Measurements from ENCODE around the gene MCC.
"Not testable (repeated sequence)": the region's sequence is repeated elsewhere in the genome, so short reads cannot be mapped to it uniquely, and the experiment has no call there.

MCC gene

DNA sequence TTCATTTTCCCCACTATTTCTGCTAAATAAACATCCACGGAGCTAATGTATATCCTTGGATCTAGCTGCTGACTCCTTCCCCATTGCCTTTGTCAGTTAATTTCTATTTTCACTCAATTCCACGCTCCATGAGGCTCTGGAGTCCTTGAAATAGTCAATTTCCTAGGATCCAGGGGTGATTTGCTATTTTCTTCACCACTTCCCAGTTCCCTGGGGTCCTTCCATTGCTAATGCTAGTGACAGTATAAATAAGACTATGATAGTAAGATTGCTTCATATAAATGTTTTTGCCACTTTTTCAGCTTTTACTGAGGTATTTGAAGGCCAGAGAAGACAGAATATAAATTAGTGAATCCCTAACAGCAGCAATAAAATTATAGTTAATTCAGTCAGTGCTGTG is 66.6 kb downstream of the MCC start:
- no peaks in the 10 kb centered on the region for H3K4me1 ChIP-seq (ENCODE audit: control insufficient read depth in 1 of 2, insufficient read depth in 2 of 2, low read length in 2 of 2)
- no peak overlapping the region for H3K27ac ChIP-seq (ENCODE audit: low read length)
- no peaks in the 10 kb centered on the region for H3K9me3 ChIP-seq (ENCODE audit: control insufficient read depth in 1 of 2, low read length in 2 of 2)

DNA sequence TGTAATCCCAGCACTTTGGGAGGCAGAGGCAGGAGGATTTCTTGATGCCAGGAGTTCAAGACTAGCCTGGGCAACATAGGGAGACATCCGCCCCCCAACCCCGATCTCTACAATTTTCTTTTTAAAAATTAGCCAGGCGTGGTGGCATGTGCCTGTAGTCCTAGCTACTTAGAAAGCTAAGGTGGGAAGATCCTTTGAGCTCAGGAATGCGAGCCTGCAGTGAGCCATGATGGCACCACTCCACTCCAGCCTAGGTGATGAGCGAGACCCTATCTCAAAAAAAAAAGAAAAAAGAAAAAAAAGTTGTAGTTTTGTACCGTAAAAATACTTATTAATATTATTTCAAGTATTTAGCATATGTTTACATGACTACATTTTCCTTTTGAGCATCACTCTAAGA is 82.7 kb downstream of the MCC start:
- Histone ChIP-seq H3K9me3 (ENCODE audit: control insufficient read depth in 1 of 2, low read length in 2 of 2) (no peaks in the 10 kb centered on the region), H3K4me3 (ENCODE audit: low read depth in 1 of 2, low read length in 2 of 2) (no peak overlapping the region), H3K36me3 (ENCODE audit: control insufficient read depth in 1 of 2, insufficient read depth in 2 of 2, low read length in 2 of 2) (no peaks in the 10 kb centered on the region), H3K27ac (ENCODE audit: low read length) (no peak overlapping the region), H3K4me1 (ENCODE audit: control insufficient read depth in 1 of 2, insufficient read depth in 2 of 2, low read length in 2 of 2) (no peaks in the 10 kb centered on the region), H3K27me3 (ENCODE audit: low read depth, low read length) (no peaks in the 10 kb centered on the region)

More for the DNA sequence above, 66.6 kb downstream of the MCC start:
- Histone ChIP-seq H3K36me3 (ENCODE audit: control insufficient read depth in 1 of 2, insufficient read depth in 2 of 2, low read length in 2 of 2) (no peaks in the 10 kb centered on the region), H3K4me3 (ENCODE audit: low read depth in 1 of 2, low read length in 2 of 2) (no peak overlapping the region), H3K27me3 (ENCODE audit: low read depth, low read length) (no peaks in the 10 kb centered on the region)

DNA sequence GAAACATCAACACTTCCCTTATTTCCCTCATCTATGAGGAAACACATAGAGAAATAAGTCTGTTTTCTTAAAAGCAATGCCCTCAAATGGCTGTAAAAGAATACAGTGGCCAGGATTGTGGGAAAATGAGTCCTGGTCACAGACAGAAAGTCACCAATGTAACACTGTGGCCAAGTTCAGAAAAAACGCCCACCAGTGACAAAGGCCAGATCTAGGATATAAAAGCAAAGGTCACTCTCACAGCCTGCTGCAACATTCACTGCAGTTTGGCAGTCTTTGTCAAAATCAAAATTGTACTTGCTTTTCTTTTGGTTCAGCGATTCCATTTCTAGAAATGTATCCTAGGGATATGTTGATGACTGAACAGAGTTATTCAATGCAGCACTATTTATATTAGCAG is 84.0 kb downstream of the MCC start:
- Histone ChIP-seq H3K9me3 (ENCODE audit: control insufficient read depth in 1 of 2, low read length in 2 of 2) (no peaks in the 10 kb centered on the region), H3K4me3 (ENCODE audit: low read depth in 1 of 2, low read length in 2 of 2) (no peak overlapping the region)

DNA sequence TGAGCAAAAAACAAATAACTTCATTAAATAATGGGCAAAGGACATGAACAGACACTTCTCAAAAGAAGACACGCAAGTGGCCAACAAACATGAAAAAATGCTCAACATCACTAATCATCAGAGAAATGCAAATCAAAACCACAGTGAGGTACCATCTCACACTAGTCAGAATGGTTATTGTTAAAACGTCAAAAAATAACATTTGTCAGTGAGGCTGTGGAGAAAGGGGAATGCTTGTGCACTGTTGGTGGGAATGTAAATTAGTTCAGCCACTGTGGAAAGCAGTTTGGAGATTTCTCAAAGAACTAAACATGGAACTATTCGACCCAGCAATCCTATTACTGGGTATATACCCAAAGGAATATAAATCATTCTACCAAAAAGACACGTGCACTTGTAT is 90.3 kb downstream of the MCC start:
- H3K4me3 ChIP-seq (ENCODE audit: low read depth in 1 of 2, low read length in 2 of 2); H3K9me3 ChIP-seq (ENCODE audit: control insufficient read depth in 1 of 2, low read length in 2 of 2); H3K36me3 ChIP-seq (ENCODE audit: control insufficient read depth in 1 of 2, insufficient read depth in 2 of 2, low read length in 2 of 2); H3K4me1 ChIP-seq (ENCODE audit: control insufficient read depth in 1 of 2, insufficient read depth in 2 of 2, low read length in 2 of 2); H3K27ac ChIP-seq (ENCODE audit: low read length); H3K27me3 ChIP-seq (ENCODE audit: low read depth, low read length): not testable (repeated sequence)

More for the DNA sequence above, 84.0 kb downstream of the MCC start:
- no peak overlapping the region for H3K27ac ChIP-seq (ENCODE audit: low read length)
- no peaks in the 10 kb centered on the region for H3K27me3 ChIP-seq (ENCODE audit: low read depth, low read length)
- H3K36me3 ChIP-seq (ENCODE audit: control insufficient read depth in 1 of 2, insufficient read depth in 2 of 2, low read length in 2 of 2), result no peaks in the 10 kb centered on the region
- no peaks in the 10 kb centered on the region for H3K4me1 ChIP-seq (ENCODE audit: control insufficient read depth in 1 of 2, insufficient read depth in 2 of 2, low read length in 2 of 2)

DNA sequence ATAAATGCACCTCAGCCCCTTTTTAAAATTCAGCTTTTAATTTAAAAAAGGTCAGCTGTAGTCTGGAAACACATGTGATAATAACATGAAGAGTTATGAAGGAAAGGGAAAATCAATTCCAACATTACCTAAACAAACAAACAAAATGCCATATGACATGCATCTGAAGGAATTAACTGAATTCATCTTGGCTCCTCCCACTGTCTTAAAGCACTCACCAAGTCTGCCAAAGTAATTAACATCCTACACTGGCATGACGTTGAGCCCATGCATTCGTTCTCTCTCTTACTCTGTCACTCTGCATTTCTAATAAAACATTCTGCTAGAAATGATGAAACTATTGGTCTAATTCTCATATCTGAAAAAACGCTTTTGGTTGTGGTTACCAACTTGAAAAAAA is 91.2 kb downstream of the MCC start:
- Histone ChIP-seq H3K4me1 (ENCODE audit: control insufficient read depth in 1 of 2, insufficient read depth in 2 of 2, low read length in 2 of 2) (no peaks in the 10 kb centered on the region), H3K4me3 (ENCODE audit: low read depth in 1 of 2, low read length in 2 of 2) (no peak overlapping the region), H3K9me3 (ENCODE audit: control insufficient read depth in 1 of 2, low read length in 2 of 2) (no peaks in the 10 kb centered on the region), H3K27me3 (ENCODE audit: low read depth, low read length) (no peaks in the 10 kb centered on the region), H3K36me3 (ENCODE audit: control insufficient read depth in 1 of 2, insufficient read depth in 2 of 2, low read length in 2 of 2) (no peaks in the 10 kb centered on the region), H3K27ac (ENCODE audit: low read length) (no peak overlapping the region)

DNA sequence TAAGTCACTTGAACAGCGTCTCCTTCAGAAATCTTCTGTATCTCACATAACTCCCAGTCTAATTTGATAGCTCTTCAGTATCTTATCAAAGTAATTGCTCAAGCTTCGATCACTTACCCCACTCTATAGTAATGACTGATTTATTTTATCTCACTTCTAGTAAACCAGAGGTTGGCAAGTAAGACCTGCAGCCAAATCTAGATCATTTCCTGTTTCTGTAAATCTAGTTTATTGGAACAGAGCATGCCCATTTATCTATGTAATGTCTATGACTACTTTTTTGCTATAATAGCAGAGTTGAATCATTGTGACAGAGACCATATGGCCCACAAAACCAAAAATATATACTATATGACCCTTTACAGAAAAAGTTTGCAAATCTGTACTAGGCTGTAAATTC is 93.6 kb downstream of the MCC start:
- no peaks in the 10 kb centered on the region for H3K27me3 ChIP-seq (ENCODE audit: low read depth, low read length)
- H3K4me1 ChIP-seq (ENCODE audit: control insufficient read depth in 1 of 2, insufficient read depth in 2 of 2, low read length in 2 of 2), result no peaks in the 10 kb centered on the region
- no peaks in the 10 kb centered on the region for H3K36me3 ChIP-seq (ENCODE audit: control insufficient read depth in 1 of 2, insufficient read depth in 2 of 2, low read length in 2 of 2)
- H3K9me3 ChIP-seq (ENCODE audit: control insufficient read depth in 1 of 2, low read length in 2 of 2), result no peaks in the 10 kb centered on the region
- no peak overlapping the region for H3K4me3 ChIP-seq (ENCODE audit: low read depth in 1 of 2, low read length in 2 of 2)
- H3K27ac ChIP-seq (ENCODE audit: low read length), result no peak overlapping the region

DNA sequence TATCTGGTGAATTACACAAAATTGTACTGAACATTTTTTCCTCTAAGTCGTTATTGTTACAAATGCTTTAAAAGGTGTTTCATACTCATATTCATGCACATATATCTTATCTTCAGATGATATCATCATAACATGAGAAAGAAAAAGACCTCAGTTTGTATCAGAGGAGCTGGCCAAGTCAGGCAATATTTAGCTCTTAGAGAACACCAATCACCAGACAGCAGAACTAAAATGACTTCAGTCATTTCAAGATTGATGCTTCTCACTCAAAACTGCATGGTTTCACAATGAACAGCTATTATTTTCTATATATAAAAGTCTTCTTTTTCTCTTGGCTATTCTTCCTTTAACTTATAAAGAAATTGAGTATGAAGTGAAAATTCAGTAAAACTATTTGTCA is 98.0 kb downstream of the MCC start:
- H3K27me3 ChIP-seq (ENCODE audit: low read depth, low read length), result no peaks in the 10 kb centered on the region
- no peaks in the 10 kb centered on the region for H3K36me3 ChIP-seq (ENCODE audit: control insufficient read depth in 1 of 2, insufficient read depth in 2 of 2, low read length in 2 of 2)
- H3K4me1 ChIP-seq (ENCODE audit: control insufficient read depth in 1 of 2, insufficient read depth in 2 of 2, low read length in 2 of 2), result no peaks in the 10 kb centered on the region
- H3K27ac ChIP-seq (ENCODE audit: low read length), result no peak overlapping the region
- no peaks in the 10 kb centered on the region for H3K9me3 ChIP-seq (ENCODE audit: control insufficient read depth in 1 of 2, low read length in 2 of 2)
- no peak overlapping the region for H3K4me3 ChIP-seq (ENCODE audit: low read depth in 1 of 2, low read length in 2 of 2)

DNA sequence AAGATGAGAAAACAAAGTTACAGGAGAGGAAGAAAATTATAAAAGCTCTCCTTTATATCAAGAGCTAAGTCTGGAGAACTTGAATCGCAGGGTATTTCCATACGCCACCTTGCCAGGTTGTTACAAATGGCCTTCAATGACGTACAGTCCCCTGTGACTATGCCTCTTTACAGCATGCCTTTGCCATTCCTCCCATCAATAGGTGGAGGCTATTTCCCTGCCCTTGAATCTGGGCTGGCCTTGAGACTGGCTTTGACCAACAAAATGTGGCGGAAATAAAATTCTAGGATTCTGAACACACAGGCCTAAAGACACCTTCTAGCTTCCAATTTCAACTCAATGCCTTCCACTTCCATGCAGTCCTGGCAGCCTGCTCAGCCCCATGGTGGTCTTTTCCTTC is 99.1 kb downstream of the MCC start:
- H3K27me3 ChIP-seq (ENCODE audit: low read depth, low read length), result no peaks in the 10 kb centered on the region
- H3K4me1 ChIP-seq (ENCODE audit: control insufficient read depth in 1 of 2, insufficient read depth in 2 of 2, low read length in 2 of 2), result no peaks in the 10 kb centered on the region
- H3K36me3 ChIP-seq (ENCODE audit: control insufficient read depth in 1 of 2, insufficient read depth in 2 of 2, low read length in 2 of 2), result no peaks in the 10 kb centered on the region
- no peak overlapping the region for H3K4me3 ChIP-seq (ENCODE audit: low read depth in 1 of 2, low read length in 2 of 2)
- H3K9me3 ChIP-seq (ENCODE audit: control insufficient read depth in 1 of 2, low read length in 2 of 2), result no peaks in the 10 kb centered on the region
- H3K27ac ChIP-seq (ENCODE audit: low read length), result no peak overlapping the region

DNA sequence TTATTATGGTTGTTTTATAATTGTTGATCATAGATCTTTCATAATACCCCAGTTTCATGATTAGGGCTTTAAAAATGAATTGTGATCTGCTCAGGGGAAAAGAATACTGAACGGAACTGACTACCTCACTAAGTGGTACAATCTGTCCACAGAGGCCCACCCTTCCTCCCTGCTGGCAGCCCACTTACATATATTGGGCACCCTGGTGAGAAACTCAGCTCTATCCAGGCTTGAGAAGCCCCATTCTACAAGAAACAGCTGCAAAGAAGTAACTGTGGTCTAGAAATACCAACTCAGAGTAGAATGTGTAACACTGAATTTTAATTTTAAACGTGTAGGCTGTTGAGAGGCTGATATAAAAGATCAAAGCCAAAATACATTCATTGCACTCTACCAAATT is 100.4 kb downstream of the MCC start:
- no peaks in the 10 kb centered on the region for H3K9me3 ChIP-seq (ENCODE audit: control insufficient read depth in 1 of 2, low read length in 2 of 2)
- no peaks in the 10 kb centered on the region for H3K36me3 ChIP-seq (ENCODE audit: control insufficient read depth in 1 of 2, insufficient read depth in 2 of 2, low read length in 2 of 2)

DNA sequence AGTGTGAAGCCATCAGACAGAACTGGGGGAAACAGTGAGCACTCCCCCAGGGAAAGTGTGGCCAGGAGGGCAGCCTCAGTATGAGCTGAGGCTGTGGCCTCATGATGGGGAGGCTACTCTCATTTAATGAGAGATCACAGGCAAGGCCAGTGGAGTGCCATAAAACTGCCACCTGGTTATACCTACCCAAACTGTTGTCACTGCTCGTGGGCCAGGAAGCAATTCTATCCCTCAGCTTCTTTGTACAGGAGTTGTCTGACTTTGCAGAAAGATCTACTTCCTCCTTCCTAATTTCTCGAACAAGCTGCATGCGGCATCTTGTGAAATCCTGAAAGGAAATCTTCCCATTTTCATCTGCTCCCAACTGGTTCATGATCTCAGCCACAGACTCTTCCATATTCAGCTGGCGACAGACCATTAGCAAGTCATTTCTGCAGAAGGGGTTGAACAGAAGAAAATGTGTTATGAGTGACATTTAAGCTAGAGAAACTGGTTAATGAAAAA is 103.4 kb downstream of the MCC start:
- H3K4me1 ChIP-seq (ENCODE audit: control insufficient read depth in 1 of 2, insufficient read depth in 2 of 2, low read length in 2 of 2), result no peaks in the 10 kb centered on the region
- no peaks in the 10 kb centered on the region for H3K9me3 ChIP-seq (ENCODE audit: control insufficient read depth in 1 of 2, low read length in 2 of 2)
- H3K27ac ChIP-seq (ENCODE audit: low read length), result no peak overlapping the region
- no peaks in the 10 kb centered on the region for H3K27me3 ChIP-seq (ENCODE audit: low read depth, low read length)
- H3K4me3 ChIP-seq (ENCODE audit: low read depth in 1 of 2, low read length in 2 of 2), result no peak overlapping the region
- H3K36me3 ChIP-seq (ENCODE audit: control insufficient read depth in 1 of 2, insufficient read depth in 2 of 2, low read length in 2 of 2), result no peaks in the 10 kb centered on the region

More for the DNA sequence above, 100.4 kb downstream of the MCC start:
- no peaks in the 10 kb centered on the region for H3K27me3 ChIP-seq (ENCODE audit: low read depth, low read length)
- H3K4me3 ChIP-seq (ENCODE audit: low read depth in 1 of 2, low read length in 2 of 2), result no peak overlapping the region
- H3K4me1 ChIP-seq (ENCODE audit: control insufficient read depth in 1 of 2, insufficient read depth in 2 of 2, low read length in 2 of 2), result no peaks in the 10 kb centered on the region
- H3K27ac ChIP-seq (ENCODE audit: low read length), result no peak overlapping the region

DNA sequence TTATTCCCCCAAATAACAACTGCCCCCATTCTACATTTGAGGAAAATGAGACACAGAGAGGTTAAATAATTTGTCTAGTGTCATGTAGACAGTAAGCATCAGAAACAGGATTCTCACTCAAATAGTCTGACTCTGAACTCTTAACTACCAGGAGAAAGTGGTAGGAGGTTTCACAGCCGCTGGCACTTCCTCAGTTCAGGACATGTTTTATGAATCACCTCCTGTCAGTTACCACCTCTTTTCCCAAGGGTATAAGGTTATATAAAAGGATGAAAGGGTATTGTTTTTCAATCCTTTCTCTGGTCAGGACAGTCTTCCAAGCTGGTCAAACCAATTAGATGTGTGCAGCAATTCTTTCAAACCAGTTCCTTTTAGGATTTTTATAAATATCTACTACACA is 105.5 kb downstream of the MCC start:
- no peaks in the 10 kb centered on the region for H3K27me3 ChIP-seq (ENCODE audit: low read depth, low read length)
- H3K36me3 ChIP-seq (ENCODE audit: control insufficient read depth in 1 of 2, insufficient read depth in 2 of 2, low read length in 2 of 2), result no peaks in the 10 kb centered on the region
- peaks cover 0 to 7% of the 10 kb centered on the region in 2 donors for H3K4me1 ChIP-seq (ENCODE audit: control insufficient read depth in 1 of 2, insufficient read depth in 2 of 2, low read length in 2 of 2)
- H3K4me3 ChIP-seq (ENCODE audit: low read depth in 1 of 2, low read length in 2 of 2), result no peak overlapping the region
- no peaks in the 10 kb centered on the region for H3K9me3 ChIP-seq (ENCODE audit: control insufficient read depth in 1 of 2, low read length in 2 of 2)
- no peak overlapping the region for H3K27ac ChIP-seq (ENCODE audit: low read length)

DNA sequence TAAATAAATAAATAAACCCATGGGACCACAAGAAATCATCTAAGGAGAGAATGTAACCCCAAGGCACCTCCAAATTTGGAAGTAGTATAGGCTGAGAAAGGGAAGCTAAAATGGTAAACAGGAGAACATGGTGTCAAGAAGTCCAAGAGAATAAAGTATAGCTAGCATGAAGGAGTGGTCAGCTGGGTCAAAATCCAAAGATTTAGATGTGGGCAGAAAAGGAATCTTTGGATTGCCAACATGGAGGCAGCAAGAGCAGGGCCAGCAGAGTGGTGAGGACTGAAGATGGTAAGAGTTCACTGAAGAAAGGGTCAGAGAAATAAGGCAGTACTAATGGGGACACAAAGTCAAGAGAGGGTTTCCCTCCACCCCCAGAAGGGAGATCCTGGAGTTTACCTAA is 106.5 kb downstream of the MCC start:
- Histone ChIP-seq H3K4me3 (ENCODE audit: low read depth in 1 of 2, low read length in 2 of 2) (no peak overlapping the region), H3K4me1 (ENCODE audit: control insufficient read depth in 1 of 2, insufficient read depth in 2 of 2, low read length in 2 of 2) (peaks cover 0 to 7% of the 10 kb centered on the region in 2 donors), H3K9me3 (ENCODE audit: control insufficient read depth in 1 of 2, low read length in 2 of 2) (no peaks in the 10 kb centered on the region), H3K27ac (ENCODE audit: low read length) (no peak overlapping the region), H3K36me3 (ENCODE audit: control insufficient read depth in 1 of 2, insufficient read depth in 2 of 2, low read length in 2 of 2) (no peaks in the 10 kb centered on the region), H3K27me3 (ENCODE audit: low read depth, low read length) (no peaks in the 10 kb centered on the region)
